NCI-H187 (cell line): ENCODE results near the gene LRCOL1.

Experiments
- DNase-seq, 2 experiments: peaks; one replicate each; lab custom pipeline; 2025; lab: John Stamatoyannopoulos, UW

LRCOL1 gene

DNA sequence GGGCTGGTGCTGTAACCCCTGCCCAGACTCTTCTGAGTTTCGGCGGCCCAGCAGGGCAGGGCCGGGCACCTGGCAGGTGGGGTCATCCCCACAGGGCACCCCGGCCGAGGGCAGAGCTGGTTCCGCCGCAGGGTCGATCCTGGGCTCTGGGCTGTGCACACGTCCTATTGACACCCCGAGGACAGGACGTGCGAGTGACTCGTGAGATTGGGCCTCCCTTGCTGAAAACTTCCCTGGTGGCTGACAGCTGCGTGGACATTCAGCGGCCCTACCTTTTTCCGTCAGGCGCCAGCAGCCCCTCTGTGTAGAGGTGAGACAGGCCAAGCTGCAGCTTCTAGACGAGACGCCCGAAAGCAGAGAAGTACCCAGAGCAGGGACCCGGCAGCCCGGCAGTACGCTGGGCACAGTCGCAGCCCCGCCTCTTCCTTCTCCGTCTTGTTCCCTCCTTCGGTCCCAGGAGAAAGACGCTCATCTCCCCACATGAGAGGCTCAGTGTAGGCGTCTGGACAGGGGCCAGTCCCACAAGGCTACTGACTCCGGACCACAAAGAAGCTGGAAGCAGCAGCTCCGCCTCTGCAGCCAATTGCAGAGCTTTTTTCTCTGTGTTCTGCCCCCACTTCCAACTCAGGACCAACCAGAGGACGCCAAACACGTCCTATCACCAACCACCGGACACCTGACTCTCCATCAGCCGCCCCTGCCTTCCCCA, at the start of gene LRCOL1:
TSS of gene LRCOL1 (minus strand) at position 532 of the 709 bp plus-strand sequence. CDS start 4,331 bp downstream, outside the sequence.
- DNase-seq = no peak

DNA sequence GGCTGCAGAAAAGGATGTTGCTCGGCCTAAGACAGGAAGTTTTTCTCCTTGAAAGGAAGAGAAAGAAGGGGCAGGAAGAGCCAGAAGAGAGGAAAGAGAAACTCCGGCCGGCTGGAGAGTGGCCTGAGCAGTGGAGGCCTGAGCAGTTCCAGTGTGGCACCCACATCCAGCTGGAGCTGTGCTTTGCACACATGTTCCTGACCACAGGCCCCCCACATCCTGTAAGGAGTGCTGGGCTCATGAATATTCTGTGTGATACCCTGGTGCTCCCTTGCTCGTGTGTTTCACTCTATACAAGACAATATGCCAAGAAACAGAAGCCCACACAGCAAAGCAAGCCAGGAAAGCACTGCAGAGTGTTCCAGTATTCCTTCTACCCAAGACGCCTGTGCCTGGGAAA, 49.7 kb upstream of the LRCOL1 start:
- DNase-seq = no peak

DNA sequence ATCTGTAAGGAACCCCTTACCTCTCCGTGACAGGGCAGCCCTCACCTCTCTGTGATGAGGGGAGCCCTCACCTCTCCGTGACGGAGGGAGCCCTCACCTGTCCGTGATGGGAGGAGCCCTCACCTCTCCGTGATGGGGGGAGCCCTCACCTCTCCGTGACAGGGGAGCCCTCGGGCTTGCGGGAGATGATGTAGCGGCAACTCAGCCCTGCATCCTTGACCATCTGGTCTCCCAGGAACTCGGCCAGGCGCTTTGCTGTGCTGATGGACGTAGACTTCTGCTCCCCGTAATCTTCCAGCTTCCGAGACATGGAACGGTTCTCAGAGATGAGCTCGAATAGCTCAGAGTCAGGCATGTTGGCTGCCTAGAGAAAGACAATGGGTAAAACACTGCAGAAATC, 48.8 kb upstream of the LRCOL1 start:
- DNase-seq = no peak

DNA sequence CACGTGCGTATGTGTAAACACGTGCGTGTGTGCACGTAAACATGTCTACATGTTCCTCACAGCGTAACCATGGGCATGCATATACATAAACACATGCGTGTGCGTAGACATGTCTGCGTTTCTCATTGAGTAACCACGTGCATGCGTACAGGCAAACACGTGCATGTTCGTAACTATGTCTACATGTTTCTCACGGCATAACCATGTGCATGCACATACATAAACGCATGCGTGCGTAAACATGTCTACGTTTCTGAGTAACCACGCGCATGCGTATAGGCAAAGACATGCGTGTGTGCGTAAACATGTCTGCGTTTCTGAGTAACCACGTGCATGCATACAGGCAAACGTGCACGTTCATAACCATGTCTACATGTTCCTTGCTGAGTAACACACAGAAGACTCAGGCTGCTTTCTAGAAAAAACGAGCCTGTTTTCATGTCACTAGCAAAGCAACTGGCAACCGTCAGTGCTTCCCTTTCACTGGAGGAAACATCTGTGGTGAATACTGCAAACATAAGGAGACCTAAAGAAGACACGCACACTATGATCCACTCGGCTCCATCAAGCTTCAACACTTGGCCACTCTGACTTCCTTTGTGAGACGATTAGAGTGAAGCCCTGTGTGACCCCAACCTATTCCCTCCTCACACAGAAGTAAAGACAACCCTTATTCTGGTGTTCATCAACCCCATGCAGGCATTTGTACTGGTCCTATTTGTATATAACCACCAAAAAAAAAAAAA, 47.9 kb upstream of the LRCOL1 start:
- no peak for DNase-seq

DNA sequence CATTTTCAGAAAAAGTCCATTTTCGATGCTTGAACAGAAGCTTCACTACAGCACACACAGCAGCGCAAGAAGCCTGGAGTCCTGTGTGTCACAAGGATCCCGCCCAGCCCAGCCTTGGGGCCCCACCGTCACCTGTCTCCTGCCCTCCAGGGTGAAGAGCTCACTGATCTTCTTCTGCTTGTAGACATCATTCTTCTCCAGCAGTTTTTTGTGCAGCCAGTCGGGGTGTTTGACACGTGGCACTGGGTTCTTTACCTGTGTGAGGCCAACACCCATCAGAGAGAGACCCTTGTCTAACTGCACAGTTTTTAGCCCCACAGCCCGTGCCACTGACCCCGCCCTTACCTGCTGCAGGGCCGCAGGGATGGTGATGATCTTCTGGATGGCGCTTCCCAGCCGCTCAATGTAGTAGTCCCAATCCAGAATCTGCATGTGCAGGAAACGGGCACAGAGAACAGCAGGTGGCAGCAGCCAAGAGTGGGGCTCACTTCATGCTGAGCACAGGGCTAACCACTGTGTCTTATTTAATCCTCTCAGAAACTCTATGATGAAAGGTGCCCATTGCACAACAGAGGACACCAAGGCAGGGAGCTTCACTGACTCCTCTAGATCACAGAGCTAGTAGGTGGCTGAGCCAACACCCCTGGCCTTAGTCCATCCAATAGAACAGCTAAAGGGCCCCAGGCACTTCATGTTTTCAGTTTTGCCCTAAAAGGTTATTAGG, 46.8 kb upstream of the LRCOL1 start:
- no peak for DNase-seq

DNA sequence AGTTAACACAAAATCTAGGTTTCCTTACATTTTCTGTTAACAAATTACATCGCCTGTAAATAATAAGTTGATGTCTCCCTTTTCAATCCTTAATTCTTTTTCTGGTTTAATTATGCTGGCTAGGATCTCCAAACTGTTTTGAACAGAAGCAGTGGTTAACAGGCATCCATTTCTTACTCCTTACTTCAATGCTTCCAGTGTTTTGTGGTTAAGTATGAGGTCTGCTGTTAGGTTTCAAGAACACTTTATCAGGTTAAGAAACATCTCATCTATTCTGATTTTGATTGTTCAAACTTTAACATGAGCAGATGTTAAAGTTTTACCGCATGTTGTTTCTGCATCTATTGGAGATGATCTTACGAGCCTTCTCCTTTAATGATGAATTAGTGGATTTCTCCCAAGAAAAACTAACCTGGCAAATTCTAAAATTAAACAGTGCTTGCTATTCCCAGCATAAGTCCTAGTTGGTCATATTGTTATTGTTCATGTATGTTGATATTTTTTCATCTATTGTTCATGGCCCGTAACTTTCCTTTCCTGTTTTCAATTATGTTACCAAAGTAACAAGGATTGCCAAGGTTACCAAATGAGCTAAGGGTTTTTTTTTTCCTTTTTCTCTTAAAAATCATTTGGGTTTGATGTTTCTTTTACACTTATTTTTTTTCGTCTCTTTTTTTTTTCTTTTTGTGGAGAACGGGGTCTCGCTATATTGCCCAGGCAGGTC, 43.3 kb upstream of the LRCOL1 start:
- DNase-seq = no peak

DNA sequence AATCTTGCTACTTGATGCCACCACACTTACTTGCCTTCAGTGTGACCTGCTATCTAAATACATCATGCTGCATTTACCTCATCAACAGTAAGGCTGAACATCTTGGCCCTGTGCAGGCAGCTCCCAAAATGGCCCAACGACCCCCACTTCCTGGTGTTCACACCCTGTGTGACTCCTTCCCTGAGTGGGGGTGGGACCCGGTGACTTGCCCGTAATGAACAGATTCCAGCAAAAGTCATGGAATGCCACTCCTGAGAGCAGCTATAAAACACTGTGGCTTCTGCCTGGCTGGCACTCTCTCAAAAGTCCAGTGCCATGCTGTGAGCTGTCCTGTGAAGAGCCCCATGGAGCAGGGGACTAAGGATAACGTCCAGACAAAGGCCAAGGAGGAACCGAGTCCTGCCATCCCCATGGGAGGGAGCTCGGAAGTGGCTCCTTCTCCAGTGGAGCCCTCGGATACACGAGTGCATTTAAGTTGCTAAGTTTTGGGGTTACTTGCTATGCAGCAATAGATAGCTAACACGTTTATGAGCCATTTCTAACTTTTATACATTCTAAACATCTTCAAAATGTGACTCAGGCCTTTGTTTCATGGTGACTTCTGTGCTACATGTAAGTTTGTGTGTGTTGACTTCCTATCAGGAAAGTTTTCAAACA, 41.2 kb upstream of the LRCOL1 start:
- no peak for DNase-seq

DNA sequence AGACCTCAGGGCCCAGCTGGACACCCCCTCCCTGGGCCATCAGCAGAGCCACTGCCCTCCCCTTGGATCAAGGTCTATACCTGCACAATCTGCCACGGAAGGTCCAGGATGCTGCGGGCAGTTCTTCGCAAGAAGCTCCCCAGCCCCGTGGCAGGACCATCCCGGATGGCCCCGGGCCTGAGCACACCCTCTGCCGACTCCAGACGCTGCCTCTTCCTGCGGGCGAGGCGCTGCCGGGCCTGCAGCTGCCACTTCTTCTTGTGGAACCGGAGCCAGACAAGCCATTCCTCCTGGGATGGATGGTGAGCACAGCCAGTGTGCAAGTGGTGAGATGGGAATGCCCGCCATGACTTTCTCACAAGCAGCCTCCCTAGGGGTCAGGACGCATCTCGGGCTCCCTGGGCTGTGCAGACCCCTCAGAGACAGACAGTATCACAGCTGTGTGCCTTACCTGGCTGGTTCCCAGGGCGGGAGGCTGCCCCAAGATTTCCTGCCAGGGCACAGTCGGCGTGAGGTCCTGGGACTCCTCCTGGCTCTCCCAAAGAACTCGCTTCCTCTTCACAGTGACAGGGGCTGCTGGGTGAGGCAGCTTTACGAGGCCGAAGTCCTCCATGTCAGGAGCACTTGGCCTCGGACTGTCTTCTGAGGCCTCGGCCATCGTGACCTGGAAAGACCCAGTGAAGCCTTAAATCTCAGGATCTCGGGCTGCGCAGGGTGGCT, 39.0 kb upstream of the LRCOL1 start:
- DNase-seq = no peak

DNA sequence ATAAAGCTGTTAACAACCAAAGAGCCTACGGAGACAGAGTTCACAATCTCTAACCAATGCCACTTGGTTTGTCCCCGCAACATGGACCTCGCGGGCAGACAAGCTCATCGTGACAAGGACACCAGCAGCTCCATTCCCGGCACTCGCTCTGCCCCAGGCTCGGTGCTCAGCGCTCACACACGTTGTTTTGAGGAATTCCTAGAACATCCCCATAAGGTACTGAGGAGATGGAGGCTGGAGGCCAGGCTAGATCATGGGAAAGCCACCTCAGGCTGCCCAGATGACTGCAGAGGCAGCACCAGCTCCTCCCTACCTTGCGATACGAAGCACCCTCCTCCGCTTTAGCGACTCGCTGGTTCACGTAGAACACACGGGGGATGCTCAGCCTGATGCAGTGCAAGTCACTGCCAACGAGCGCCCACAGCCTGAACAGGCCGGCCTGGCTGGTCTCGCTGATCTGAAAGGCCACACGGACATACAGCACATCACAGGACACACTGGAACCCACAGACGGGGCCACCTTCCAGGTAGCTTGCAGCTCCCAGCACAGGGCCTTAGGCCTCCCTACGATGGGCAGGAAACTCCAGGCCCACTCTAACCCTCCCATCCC, 38.3 kb upstream of the LRCOL1 start:
- no peak for DNase-seq

DNA sequence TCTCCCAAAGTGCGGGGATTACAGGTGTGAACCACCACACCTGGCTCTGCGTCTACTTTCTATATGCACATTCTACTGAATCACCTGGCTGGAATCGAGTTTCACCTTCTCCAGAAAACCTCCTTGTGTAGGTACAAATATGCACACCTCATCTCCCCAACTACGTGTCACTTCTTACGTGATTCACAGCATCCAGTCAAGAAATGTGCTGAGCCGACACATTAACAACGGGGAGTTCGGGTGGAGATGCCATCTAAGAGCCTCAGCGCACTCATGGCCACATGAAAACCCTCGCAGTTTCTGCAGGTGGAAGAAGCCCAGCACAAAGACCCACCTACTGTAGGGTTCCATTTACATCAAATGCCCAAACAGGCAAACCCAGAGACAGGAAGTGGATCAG, 37.5 kb upstream of the LRCOL1 start:
- DNase-seq = no peak

DNA sequence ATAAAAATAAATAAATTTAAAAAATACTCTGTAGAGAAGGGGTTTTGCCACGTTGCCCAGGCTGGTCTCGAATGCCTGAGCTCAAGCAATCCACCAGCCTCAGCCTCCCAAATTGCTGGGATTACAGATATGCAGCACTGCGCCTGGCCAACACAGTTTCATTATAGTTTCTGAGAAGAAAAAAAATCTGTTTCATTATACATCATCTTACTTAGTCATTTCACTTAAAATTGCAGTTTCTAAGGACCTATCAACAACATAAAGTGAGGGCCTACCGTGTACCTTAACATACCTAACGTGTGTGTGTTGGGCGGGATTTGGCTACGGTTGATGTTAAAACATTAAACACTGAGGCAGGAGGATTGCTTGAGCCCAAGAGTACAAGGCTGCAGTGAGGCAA, 36.5 kb upstream of the LRCOL1 start:
- DNase-seq = no peak

DNA sequence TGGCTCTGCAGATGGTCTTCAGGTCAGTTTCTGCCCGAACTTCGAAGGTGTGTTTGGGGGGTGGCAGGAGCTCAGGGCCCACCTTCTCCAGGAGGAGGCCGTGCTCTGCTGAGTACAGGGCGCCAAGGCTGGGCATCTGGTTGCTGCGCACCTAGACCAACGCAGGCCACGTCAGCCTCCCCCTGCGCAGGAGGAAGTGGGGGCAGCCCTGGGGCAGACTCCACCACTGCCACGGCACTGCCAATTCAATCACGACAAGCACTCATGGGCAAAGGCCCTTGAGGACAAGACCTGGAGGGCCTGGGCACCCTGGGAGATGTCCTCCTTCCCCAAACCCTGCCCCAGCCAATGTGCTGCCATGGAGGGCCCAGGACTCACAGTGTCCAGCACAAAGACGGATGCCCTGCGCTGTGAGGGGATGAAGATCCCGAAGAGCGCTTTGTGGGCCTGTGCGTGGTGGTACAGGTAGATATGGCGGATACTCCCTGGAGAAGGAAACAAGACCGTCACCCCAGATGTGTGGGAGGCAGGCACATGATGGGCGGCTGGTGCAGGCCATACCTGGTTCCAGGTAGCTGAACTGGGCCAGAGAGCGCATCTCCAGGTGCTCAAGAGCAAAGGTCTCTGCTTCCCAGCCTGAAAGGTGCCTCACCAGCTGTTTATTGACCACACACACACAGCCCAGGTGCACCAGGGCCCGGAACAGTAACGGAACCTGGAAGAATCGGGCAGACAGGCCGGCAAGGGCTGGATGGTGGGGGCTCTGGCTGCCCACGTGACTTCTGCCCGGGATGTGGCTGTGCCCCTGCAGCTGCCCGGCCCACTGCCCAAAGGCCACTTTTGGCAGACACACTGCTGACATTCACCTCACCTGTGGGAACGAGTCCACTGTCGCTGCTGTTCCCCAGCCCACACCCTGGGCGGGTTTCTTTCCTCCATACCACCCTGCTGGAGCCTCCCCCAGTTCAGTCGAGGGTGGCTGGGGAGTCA, 32.8 kb upstream of the LRCOL1 start:
- DNase-seq = no peak

DNA sequence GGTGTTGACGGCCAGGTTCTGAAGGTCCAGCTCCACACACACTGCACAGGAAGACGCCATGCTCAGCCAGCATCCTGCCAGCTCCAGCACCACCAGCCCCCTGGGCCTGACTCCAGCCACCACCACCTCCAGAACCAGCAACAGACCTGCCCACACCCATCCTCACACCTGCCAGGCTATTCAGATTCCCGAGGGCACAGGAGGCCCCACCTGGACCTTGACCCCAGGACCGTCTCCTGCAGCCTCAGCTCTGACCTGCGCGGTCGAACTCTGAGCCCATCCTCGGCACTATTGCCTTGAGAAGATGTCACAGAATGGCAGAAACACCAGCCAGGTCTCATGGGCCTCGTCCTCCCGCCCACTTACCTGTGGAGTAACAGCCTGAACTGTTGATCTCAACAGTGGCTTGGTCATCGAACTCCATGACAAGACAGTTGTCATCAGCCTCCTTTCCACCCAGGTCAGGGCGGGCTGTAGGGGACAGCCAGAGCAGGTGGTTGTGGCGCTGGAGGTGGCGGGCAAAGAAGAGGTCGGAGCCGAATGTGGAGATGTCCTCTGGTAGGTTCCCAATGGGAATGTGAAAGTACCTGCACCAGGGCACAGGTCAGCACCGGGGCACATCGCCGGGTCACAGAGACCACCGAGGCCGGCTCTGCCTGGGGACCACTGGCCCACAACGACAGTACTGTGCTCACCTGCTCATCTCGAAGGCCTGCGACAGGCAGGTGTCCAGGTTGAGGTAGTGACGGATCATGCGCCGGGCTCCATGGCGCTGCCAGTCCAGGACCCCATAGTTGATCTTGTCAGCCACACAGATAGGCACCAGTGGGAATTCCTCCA, 31.6 kb upstream of the LRCOL1 start:
- DNase-seq = no peak

DNA sequence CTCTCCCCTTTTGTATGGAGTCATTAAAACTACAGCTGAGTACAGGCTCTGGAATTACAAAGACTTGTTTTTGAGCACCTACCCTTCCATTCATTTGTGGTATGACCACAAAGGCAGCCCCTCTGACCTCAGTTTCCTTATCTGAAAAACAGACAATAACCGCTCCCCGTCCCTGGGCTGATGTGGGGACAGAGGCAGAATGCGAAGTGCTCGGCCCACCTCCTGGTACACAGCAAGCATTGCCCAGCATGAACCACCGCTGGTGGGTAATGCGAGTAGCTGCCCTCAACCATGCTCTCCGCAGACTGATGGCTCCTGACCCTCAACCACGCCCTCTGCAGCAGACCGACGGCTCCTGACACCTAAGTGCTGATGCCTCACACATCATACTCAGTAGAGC, 30.6 kb upstream of the LRCOL1 start:
- DNase-seq = no peak

DNA sequence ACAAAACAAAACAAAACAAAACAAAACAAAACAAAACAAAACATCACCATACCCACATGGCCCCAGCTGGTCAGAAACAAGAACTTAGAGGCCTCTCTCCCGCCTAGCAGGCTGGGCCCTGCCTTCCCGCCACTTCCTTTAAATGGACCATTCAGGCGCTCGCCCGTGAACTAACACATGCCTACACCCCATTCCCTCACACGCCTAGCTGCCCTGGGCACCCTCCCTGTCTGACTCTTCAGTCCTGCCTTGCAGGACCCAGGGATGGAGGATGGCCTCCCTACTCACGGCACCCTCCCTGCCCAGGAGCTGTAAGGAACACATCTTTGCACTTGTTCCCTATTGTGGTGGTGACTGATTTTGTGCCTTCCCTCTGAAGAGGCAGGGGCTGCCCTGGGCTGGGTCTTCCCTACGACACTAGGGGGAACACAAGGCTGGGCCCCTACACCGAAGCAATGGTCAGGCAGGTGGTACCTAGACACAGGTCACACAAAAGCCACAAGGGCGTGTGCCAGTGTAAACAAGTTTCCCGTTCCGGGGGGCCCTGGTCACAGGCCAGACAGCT, 29.7 kb upstream of the LRCOL1 start:
- DNase-seq = no peak

DNA sequence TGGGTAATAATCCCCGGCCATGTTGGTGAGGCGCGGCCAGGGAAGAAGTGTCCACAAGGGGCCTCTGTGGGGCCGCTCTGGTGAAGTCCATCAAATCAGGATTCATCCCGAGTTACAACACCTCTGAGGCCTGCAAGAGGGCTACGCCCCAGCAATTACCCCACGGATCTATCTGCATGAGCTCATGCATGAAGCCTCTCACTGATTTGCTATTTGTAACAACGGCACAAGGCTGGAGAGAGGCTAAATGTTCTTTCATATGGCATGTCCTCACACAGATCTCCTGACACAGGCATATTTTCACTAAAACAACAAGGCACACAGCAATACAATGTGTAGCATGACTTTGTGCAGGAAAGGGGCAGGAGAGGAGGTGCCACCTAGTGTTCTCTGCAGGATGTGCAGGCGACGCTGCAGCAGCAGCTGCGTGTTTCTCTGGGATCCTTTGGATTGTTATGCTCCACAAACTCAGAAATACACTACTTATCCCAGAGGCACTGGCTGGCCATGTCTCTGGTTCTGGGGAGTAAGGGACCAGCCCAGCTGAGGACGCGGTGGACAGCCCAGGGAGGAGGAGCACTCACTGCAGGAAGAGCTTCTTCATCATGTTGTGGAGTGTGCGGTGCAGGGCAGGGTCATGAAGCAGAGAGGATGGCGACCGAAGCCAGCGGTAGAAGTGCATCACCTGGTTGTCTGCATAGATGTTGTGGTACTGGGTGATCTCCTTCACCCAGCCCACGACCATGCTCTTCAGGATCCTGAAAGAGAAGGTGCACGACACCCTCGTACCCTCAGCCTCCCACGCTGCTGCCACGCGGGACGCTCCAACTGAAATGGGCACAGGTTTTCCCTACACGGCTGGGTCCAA, 28.4 kb upstream of the LRCOL1 start:
- no peak for DNase-seq

DNA sequence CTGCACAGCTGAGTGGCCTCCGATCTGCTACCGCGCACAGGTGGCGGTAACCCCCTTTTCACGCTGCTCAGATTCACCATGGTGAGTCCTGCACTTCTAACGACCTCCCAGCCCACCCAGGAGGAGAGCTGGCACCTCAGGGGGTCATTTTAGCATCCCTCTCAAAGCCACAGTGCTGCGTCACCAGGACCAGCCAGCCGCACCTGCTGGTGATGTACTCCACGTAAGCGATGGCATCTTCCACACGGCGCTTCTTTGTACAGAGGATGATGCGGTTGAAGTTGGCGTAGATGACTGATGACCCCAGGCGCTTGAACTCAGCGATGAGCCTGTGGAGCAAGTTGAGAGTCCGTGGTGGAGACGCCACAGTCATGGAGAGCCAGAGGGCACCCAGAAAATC, 27.4 kb upstream of the LRCOL1 start:
- DNase-seq = no peak
